Fibroblast of villous mesenchyme (primary cell): Measurements from ENCODE around the gene XRCC1. TPM values are rescaled to one million over a fixed set of nuclear protein-coding genes. Genes with fewer than 3 reads are reported as not detected.
A peak's percentile ranks its signal among the peaks of the same experiment; 100 is the strongest.

Source experiments
- DNase-seq: peaks from one replicate; pipeline ENCODE4 v3.0.0-alpha.2; 2010; ENCODE audit warnings: low read depth
- H3K4me3 ChIP-seq: 2 replicates; pipeline ENCODE4 v1.5.1; 2011; ENCODE audit warnings: low read depth, mild to moderate bottlenecking, low read length
- CTCF ChIP-seq: IDR thresholded peaks from 2 replicates; pipeline ENCODE4 v1.5.1; 2012; ENCODE audit warnings: low read depth, mild to moderate bottlenecking, low read length; ENCODE audit not compliant: insufficient read depth
- total RNA-seq: library from RNA; depleted of rRNA; stranded (reverse); fragments of >200 nt; gene quantifications from 2 replicates; pipeline ENCODE4 v1.2.3, GENCODE V29; 2012

XRCC1 gene
- total RNA-seq, 1 donor = 28.9 TPM

GRCh38 chr19:43505941-43506340 lies 69.4 kb downstream of the XRCC1 start:
- TF ChIP-seq CTCF = no peak
- DNase-seq = no peak
- H3K4me3 ChIP-seq = no peak overlapping the region

GRCh38 chr19:43505186-43505456 lies 70.2 kb downstream of the XRCC1 start:
- no peak overlapping the region for H3K4me3 ChIP-seq
- no peak for DNase-seq
- TF ChIP-seq CTCF = no peak

GRCh38 chr19:43504426-43505185 lies 70.7 kb downstream of the XRCC1 start, which contains the start of gene PHLDB3:
Gene PHLDB3 (minus strand): TSS chr19:43504746. CDS start chr19:43504118, 628 bp downstream.
- no peak for DNase-seq
- no peak for TF ChIP-seq CTCF
- H3K4me3 ChIP-seq = peak within 1 kb of the TSS; percentile 93

GRCh38 chr19:43503501-43504425 lies 71.6 kb downstream of the XRCC1 start:
- TF ChIP-seq CTCF = peak; percentile 7
- H3K4me3 ChIP-seq = peak overlapping the region; percentile 93
- peak; percentile 90 for DNase-seq

- no peak for DNase-seq
- peak overlapping the region; percentile 93 for H3K4me3 ChIP-seq
- no peak for TF ChIP-seq CTCF
Observed at GRCh38 chr19:43502419-43502976, 72.8 kb downstream of the XRCC1 start.

GRCh38 chr19:43501661-43502418 lies 73.5 kb downstream of the XRCC1 start:
- no peak overlapping the region for H3K4me3 ChIP-seq
- TF ChIP-seq CTCF = no peak
- no peak for DNase-seq
